Measurements from ENCODE around the gene PSMD14.
"Not testable (repeated sequence)": the region's sequence is repeated elsewhere in the genome, so short reads cannot be mapped to it uniquely, and the experiment has no call there.

The PSMD14 gene

GRCh38 chr2:161280906-161281323 is 27.3 kb upstream of the PSMD14 start:
- H3K4me3 ChIP-seq (ENCODE audit: severe bottlenecking); H3K4me1 ChIP-seq (ENCODE audit: insufficient read depth, poor library complexity, severe bottlenecking); H3K27ac ChIP-seq (ENCODE audit: poor library complexity, severe bottlenecking); H3K36me3 ChIP-seq (ENCODE audit: low read depth); H3K27me3 ChIP-seq (ENCODE audit: insufficient read depth, poor library complexity, severe bottlenecking); ATAC-seq (ENCODE audit: low read depth); H3K9me3 ChIP-seq (ENCODE audit: severe bottlenecking): not testable (repeated sequence)
- DNase-seq (ENCODE audit: low spot score): peak; percentile 99
- TF ChIP-seq, protein P1, sequence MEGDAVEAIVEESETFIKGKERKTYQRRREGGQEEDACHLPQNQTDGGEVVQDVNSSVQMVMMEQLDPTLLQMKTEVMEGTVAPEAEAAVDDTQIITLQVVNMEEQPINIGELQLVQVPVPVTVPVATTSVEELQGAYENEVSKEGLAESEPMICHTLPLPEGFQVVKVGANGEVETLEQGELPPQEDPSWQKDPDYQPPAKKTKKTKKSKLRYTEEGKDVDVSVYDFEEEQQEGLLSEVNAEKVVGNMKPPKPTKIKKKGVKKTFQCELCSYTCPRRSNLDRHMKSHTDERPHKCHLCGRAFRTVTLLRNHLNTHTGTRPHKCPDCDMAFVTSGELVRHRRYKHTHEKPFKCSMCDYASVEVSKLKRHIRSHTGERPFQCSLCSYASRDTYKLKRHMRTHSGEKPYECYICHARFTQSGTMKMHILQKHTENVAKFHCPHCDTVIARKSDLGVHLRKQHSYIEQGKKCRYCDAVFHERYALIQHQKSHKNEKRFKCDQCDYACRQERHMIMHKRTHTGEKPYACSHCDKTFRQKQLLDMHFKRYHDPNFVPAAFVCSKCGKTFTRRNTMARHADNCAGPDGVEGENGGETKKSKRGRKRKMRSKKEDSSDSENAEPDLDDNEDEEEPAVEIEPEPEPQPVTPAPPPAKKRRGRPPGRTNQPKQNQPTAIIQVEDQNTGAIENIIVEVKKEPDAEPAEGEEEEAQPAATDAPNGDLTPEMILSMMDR (IDR thresholded peaks at IDR 0.05; ENCODE audit: poor library complexity, severe bottlenecking): peak; percentile 20

- H3K27me3 ChIP-seq (ENCODE audit: insufficient read depth, poor library complexity, severe bottlenecking); H3K4me3 ChIP-seq (ENCODE audit: severe bottlenecking); H3K4me1 ChIP-seq (ENCODE audit: insufficient read depth, poor library complexity, severe bottlenecking); H3K27ac ChIP-seq (ENCODE audit: poor library complexity, severe bottlenecking); H3K36me3 ChIP-seq (ENCODE audit: low read depth); ATAC-seq (ENCODE audit: low read depth); H3K9me3 ChIP-seq (ENCODE audit: severe bottlenecking): not testable (repeated sequence)
- DNase-seq (ENCODE audit: low spot score): peak; percentile 81
These were observed 26.5 kb upstream of the PSMD14 start for GRCh38 chr2:161281615-161282310.

GRCh38 chr2:161282311-161282644 is 25.9 kb upstream of the PSMD14 start:
- ATAC-seq (ENCODE audit: low read depth); H3K27ac ChIP-seq (ENCODE audit: poor library complexity, severe bottlenecking): not testable (repeated sequence)

GRCh38 chr2:161283926-161284325 is 24.3 kb upstream of the PSMD14 start:
- TF ChIP-seq, protein P1 (IDR thresholded peaks at IDR 0.05; ENCODE audit: poor library complexity, severe bottlenecking): no peak
- Histone ChIP-seq H3K27me3 (ENCODE audit: insufficient read depth, poor library complexity, severe bottlenecking) (no peaks in the 10 kb centered on the region), H3K36me3 (ENCODE audit: low read depth) (no peaks in the 10 kb centered on the region), H3K4me1 (ENCODE audit: insufficient read depth, poor library complexity, severe bottlenecking) (no peaks in the 10 kb centered on the region), H3K27ac (ENCODE audit: poor library complexity, severe bottlenecking) (no peak overlapping the region), H3K9me3 (ENCODE audit: severe bottlenecking) (no peaks in the 10 kb centered on the region), H3K4me3 (ENCODE audit: severe bottlenecking) (no peak overlapping the region)
- ATAC-seq (ENCODE audit: low read depth): no peak
- no peak for DNase-seq (ENCODE audit: low spot score)

More at GRCh38 chr2:161282311-161282644, 25.9 kb upstream of the PSMD14 start:
- peak; percentile 65 for DNase-seq (ENCODE audit: low spot score)
- not testable (repeated sequence) for H3K4me3 ChIP-seq (ENCODE audit: severe bottlenecking); H3K9me3 ChIP-seq (ENCODE audit: severe bottlenecking); H3K27me3 ChIP-seq (ENCODE audit: insufficient read depth, poor library complexity, severe bottlenecking); H3K4me1 ChIP-seq (ENCODE audit: insufficient read depth, poor library complexity, severe bottlenecking); H3K36me3 ChIP-seq (ENCODE audit: low read depth)

GRCh38 chr2:161303535-161304050 is 4.6 kb upstream of the PSMD14 start:
- Histone ChIP-seq H3K4me3 (ENCODE audit: severe bottlenecking) (no peak overlapping the region), H3K4me1 (ENCODE audit: insufficient read depth, poor library complexity, severe bottlenecking) (no peaks in the 10 kb centered on the region), H3K9me3 (ENCODE audit: severe bottlenecking) (peaks cover 10% of the 10 kb centered on the region), H3K36me3 (ENCODE audit: low read depth) (no peaks in the 10 kb centered on the region), H3K27ac (ENCODE audit: poor library complexity, severe bottlenecking) (no peak overlapping the region), H3K27me3 (ENCODE audit: insufficient read depth, poor library complexity, severe bottlenecking) (no peaks in the 10 kb centered on the region)
- no peak for DNase-seq (ENCODE audit: low spot score)
- TF ChIP-seq, protein P1 (IDR thresholded peaks at IDR 0.05; ENCODE audit: poor library complexity, severe bottlenecking): no peak
- ATAC-seq (ENCODE audit: low read depth): no peak

- no peak for ATAC-seq (ENCODE audit: low read depth)
- TF ChIP-seq, protein P1 (IDR thresholded peaks at IDR 0.05; ENCODE audit: poor library complexity, severe bottlenecking): no peak
- H3K9me3 ChIP-seq (ENCODE audit: severe bottlenecking): peaks cover 10% of the 10 kb centered on the region
- no peak for DNase-seq (ENCODE audit: low spot score)
- H3K4me3 ChIP-seq (ENCODE audit: severe bottlenecking): no peak overlapping the region
- H3K4me1 ChIP-seq (ENCODE audit: insufficient read depth, poor library complexity, severe bottlenecking): peaks cover 5% of the 10 kb centered on the region
- no peaks in the 10 kb centered on the region for H3K27me3 ChIP-seq (ENCODE audit: insufficient read depth, poor library complexity, severe bottlenecking)
- H3K27ac ChIP-seq (ENCODE audit: poor library complexity, severe bottlenecking): no peak overlapping the region
- peaks cover 5% of the 10 kb centered on the region; the same call in 1 of the 2 replicates for H3K36me3 ChIP-seq (ENCODE audit: low read depth)
These were observed 1.3 kb upstream of the PSMD14 start for GRCh38 chr2:161306919-161307318.
